GM18873 (cell line): Measurements from ENCODE around the gene FUT9.

Experiments
- ATAC-seq: cut with Tn5 transposase; IDR thresholded peaks from one replicate; pipeline ENCODE4 v1.9.1; 2021; ENCODE audit warnings: mild to moderate bottlenecking, moderate library complexity, moderate number of reproducible peaks; ENCODE audit not compliant: unreplicated experiment, low FRiP score

FUT9 gene

GRCh38 chr6:96015518-96016333 is at the start of gene FUT9:
Gene FUT9 (plus strand): TSS chr6:96015974. CDS start chr6:96203156, 187,182 bp downstream.
- no peak for ATAC-seq

GRCh38 chr6:95967594-95967993 is 48.2 kb upstream of the FUT9 start:
- no peak for ATAC-seq

DNA sequence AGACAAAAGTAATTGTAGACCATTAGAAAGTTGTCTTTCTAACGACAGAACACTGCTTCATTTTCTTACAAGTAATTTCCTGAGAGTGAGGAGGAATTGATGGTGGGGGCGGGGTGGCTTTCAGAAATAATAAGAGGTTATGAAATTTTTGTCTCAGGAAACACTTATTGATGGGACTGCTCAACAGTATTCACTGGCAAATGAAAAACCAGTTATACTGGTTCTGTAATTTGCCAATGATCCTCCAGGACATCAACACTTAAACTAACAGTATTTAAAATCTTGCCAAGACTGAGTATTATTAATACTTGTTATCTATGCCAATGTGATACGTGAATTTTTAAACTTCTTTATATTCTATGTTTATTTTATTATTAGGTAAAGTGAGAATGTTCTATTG is 41.8 kb upstream of the FUT9 start:
- no peak for ATAC-seq

DNA sequence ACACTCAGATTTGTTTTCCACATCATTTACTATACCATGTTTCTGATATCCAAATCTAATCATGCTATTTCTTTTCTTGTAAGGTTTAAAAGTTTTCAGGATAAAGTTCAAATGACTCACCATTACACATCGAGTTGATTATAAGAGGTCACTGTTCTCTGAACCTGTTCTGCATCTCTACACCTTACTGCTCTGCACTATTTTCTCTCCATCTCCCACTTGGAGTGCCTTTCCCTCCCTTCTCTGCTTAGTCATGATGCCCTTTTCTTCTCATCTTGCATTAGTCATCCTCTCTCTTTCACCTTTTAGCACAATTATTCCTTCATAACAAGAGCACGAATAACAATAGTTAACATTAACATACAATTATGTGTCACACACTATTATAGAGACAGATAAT is 37.5 kb upstream of the FUT9 start:
- ATAC-seq, result no peak

- no peak for ATAC-seq
Measured at GRCh38 chr6:95991906-95992305, 23.9 kb upstream of the FUT9 start.

DNA sequence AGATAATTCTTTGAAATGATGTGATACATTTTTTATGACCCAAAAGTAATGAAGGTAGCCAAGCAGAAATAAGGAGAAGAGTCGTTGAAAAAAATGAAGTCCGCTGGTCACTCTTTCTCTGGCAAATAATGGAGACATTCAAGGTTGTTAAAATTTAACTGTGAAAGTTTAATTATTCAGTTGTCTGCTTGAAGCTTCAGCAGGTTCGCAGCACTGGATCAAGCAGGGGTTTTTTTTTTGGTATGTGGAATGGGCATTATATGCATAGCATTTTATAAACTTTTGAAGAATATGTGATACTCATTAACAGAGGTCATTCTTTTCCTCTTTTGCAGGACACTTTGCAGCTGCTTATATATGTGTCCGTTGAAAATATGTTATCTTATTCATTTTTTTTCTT is 21.6 kb upstream of the FUT9 start:
- ATAC-seq, result no peak

DNA sequence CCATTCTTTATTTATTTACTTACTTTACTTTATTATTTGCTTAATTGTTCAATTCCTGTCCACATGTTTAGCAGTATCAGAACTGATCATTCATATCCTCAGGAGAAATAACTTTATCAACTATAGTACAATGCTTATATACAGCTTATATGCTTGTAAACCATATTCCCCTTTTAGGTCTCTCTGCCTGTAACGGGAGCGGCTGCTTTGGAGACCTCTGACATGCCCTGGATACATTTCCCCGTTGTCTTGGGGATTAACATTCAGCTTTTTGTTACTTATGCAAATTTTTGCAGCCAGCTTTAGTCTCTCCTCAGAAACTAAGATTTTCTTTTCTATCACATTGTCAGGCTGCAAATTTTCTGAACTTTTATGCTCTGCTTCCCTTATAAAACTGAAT is 17.6 kb upstream of the FUT9 start:
- ATAC-seq, result no peak

GRCh38 chr6:96001891-96002575 is 13.7 kb upstream of the FUT9 start:
- no peak for ATAC-seq

DNA sequence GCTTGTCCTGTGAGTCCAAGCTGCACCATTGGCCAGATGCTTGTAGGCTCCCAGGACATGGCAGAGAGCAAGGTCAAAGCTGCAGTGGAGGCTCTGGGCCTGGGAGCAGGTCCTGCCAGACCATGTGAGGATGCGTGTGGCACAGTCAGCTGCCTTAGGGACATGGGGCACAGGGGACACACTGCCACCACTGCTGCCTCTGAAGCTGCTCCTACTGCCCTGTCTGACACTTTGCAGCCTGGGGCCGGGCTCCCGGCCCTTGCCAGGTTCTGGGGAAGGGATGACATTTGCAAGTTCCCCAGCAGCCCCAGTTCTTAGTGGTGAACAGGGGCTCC is 13.2 kb upstream of the FUT9 start:
- no peak for ATAC-seq

GRCh38 chr6:96002912-96003311 is 12.9 kb upstream of the FUT9 start:
- no peak for ATAC-seq

GRCh38 chr6:96007663-96008062 is 8.1 kb upstream of the FUT9 start:
- no peak for ATAC-seq

- ATAC-seq, result no peak
Measured at GRCh38 chr6:96013531-96013930, 2.2 kb upstream of the FUT9 start.

DNA sequence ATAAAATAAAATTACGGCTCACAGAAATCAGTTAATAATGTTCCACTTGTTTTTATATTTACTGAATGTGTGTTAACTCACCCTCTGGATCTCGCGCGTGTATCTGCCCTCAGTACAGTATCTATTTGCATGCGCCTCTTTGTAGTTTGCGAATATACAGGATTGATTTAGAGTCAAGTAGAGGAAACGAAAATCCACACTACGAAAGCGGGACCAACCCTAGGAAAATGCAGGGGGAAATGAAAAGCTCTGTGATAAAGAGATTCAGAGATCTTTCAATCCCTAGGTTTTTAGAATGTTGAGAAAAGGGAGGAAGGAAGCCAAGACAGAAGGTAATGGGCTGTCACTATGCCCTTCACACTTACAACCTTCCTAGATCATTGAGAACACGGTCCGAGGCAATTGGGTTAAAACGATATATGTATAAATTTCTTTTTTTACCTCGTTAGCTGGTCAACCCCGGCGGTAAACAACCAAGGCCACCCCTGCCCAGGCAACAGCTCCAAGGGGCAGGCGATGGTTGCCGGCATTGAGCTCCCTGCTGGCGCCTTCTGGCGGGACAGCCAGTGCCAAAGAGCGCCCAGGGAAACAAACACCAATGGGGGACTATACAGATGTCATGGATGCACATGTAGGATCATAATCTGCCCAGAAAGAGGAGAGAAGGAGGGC is 792 bp upstream of the FUT9 start:
- no peak for ATAC-seq

GRCh38 chr6:96016334-96017069 is 728 bp downstream of the FUT9 start:
- ATAC-seq, result no peak

- ATAC-seq, result no peak
Measured at GRCh38 chr6:96017070-96017359, 1.2 kb downstream of the FUT9 start.

DNA sequence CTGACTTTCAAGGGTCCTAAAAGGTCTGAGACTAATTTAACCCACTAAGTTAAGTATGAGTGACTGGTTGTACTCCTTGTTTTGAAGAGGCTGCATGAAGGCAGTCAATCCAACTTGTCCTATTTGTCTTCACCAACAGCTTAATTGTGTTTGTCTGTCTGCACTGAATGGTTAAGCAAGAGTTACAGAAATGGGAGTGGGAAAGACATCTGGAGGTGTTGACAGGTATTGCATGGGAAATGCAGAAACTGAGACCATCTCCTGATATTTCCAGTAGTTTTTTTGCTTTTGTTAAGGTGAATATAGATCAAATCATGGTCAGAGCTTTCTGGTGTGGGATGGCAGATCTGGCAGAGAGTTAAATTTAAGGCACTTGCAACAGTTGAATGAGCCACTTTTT is 6.5 kb downstream of the FUT9 start:
- no peak for ATAC-seq

DNA sequence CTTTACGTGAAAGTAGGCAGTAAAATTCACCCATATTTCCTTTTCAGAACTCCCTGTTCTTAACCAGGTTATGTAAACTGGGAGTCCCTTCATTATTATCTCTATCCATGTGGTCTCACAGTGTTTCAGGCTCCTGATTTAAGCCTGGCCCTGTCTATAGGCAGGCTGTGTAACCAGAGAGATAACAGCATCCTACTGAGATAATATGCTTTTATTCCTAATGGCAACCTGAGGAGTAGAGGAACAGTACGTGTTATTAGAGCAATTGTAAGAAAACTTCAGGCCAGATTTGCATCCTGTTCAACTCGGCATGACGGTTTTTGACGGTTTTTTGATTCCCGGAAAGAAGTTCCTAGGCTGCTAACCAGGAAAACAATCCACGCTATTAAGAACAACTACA is 16.9 kb downstream of the FUT9 start:
- no peak for ATAC-seq

GRCh38 chr6:96051555-96051954 is 35.8 kb downstream of the FUT9 start:
- ATAC-seq, result no peak

DNA sequence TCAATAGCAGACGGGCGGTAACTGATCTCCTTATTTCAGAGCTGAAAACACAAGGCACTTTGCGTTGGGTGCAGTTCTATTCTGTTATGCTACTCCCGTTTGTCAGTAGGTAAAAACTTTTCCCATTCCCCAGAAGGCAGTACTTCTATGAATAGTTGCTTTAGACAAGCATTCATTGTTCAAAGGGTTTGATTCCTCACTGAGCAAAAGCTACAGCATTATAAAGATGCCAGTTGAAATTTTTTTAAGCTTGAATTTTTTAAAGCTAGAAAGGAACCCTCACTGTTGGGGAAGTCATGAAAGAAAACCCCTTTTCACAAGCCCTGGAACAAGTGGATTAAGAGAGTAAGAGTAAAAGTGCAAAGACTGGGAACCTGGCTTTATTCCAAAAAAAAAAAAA is 42.3 kb downstream of the FUT9 start:
- no peak for ATAC-seq

DNA sequence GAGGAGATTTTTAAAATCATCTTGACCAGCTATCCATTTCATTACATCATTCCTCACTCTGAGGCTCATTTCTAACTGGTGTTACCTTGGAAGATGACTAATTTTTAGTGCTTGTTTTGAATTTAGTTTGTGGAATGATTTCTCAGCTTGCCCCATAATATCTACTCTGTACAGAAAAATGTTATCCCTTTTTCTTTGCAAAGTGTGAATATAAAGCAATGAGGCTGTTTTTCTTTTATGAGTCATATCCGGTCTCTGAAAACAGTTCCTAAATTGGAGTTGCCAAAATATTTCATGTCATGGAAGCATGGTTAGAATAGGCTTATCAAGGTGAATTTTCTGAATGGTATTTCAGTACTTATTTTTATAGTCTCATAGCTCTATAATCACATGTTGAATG is 43.8 kb downstream of the FUT9 start:
- ATAC-seq, result no peak

DNA sequence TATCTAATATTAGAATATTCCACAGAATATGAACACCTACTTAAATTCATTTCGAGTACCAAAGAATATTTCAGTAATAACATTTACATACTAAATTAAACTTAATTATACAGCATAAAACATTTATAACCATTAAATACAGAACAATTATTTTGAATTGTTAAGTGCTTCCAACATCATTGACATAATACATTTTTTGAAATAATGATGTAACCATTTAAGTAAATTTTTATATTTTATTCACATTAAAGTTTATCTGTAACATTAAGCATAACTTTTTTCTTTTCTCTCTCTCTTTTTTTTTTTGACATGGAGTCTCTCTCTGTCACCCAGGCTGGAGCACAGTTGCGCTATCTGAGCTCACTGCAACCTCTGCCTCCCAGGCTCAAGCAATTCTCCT is 44.5 kb downstream of the FUT9 start:
- no peak for ATAC-seq
